CD4-positive, alpha-beta T cell treated with Interleukin-6 for 4 hours (primary cell): ENCODE measurements around the gene PFN1.

Experiments
- DNase-seq: peaks from one replicate; pipeline ENCODE4 v3.0.0-alpha.2; 2020; ENCODE audit warnings: mixed read lengths

Gene PFN1

DNA sequence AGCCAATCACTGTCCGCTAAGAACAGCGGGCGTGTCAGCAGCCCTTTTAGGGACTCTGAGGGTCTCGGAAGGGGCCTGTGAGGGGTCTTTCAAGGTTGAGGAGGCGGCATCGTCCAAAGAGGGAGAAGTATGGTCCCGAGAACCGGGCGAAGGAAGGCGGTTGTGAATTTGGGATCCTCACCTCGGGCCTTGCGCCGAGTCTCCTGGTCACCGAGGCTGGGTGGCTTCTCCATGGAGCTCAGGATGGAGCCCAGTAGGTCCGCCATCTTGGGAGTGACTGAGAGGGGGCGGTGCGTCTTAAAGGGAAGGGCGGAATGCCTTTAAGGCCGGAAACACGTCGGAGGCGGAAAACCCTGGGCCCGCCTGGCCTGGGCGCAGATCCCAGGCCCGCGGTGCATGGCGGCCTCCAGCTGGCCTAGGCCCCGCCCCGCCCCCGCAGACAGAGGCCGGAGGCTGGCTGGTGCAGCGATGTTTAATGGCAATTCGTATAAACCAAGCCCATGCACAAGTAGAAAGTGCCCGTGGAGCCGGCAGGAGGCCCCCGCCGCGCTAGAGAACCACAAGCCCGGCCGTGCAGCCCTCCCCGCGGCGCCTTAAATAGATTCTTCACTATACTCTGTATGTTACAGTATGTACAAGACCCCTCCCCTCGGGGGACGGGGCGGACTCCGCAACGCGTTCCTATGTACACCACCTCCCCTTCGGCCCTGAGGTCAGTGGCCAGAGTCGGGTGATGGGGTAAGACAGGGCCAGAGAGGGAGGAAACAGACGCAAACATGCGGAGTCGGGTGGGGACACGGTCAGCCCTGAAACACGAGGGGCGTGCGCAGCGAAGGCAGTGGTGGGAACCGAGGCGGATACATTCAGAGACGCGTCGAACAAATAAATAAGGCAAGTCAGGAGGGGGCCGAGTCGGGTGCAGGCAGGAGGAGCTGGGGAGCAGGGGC, 19.5 kb upstream of the PFN1 start, which contains the start of gene SPAG7:
SPAG7 (minus strand) TSS at position 279 of the 947 bp plus-strand sequence; CDS start at position 266, 13 bp downstream.
- DNase-seq, result peak; percentile 93

DNA sequence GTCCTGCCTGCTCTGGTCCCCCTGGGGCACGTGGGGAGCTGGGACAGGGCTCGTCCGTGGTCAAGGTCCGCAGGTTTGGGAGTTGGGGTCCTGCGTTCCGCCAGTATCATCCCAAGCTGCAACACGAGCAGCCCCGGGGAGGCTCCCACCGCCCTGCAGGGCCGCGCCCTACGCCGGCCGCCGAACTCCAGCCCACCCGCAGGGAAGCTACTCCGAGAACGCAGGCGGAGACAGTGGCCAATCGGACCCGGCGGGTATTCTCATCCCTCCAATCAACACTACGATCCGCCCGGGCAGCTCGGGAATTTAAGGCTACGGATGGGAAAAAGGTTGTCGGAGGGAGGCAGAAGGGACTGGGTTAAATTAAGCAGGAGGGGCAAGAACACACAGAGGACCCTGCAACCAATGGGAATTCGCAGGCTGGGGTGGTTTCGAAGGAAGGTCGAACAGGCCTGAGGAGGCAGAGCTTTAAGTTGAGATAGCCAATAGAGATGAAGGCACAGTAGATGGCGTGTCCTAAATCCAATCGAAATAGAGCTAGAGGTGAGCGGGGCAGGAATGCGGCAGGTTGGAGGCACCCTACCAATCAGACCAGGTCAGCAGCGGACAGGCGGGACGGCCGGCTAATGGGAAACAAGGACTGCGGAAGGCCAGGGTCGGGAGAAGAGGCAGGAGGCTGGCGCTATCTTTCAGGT, 18.7 kb upstream of the PFN1 start:
- DNase-seq, result peak; percentile 96

DNA sequence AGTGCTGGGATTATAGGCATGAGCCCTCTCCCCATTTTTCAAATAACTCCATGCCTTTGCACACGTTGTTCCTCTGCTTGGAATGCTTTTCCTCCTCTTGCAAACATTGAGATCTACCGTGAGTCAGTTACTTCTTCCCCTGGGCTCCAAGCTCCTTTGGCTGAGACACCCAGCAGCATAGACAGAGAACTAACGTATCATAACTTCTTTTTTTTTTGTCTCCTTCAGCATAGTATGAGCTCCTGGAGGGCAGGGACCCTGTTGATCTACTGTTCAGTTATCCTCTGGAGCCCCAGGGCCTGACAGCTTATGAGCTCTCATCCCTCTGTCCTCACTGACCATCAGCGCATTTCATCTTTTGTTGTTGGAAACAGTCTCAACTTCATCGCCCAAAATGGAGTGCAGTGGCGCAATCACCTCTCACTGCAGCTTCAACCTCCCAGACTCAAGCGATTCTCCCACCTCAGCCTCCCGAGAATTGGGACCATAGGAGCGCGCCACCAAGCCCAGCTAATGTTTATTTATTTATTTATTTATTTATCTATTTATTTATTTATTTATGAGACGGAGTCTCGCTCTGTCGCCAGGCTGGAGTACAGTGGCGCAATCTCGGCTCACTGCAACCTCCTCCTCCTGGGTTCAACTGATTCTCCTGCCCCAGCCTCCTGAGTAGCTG, 17.1 kb upstream of the PFN1 start:
- DNase-seq, result no peak

DNA sequence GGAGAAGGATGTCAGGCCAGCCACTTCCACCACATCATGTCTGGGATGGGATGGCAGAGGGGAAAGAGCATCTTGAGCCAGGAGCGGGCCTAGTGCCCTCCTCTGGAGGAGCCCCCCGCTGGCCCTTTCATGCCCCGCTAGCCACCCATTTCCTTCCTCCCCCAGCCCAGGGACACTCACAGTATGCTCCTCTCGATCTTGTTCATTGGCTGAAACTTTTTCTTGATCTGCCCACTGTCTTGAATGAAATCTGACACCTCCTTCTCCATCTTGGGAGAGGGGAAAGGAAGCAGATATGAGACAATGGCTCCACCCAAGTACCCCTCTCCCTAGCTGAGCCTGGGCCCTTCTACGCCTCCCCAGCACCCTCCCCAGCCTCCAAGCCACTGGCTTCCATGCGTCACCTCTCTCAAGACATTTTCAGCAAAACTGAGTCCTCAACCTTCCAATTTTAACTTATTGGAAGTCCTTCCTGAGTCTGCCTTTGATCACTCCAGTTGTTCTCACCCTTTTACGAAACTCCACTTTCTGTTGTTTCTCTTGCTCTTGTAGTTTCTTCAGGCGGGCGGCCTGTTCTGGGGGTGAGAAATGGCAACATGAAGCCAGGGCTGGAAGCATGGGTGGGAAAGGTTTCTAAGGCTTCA, 12.1 kb upstream of the PFN1 start:
- DNase-seq, result no peak

DNA sequence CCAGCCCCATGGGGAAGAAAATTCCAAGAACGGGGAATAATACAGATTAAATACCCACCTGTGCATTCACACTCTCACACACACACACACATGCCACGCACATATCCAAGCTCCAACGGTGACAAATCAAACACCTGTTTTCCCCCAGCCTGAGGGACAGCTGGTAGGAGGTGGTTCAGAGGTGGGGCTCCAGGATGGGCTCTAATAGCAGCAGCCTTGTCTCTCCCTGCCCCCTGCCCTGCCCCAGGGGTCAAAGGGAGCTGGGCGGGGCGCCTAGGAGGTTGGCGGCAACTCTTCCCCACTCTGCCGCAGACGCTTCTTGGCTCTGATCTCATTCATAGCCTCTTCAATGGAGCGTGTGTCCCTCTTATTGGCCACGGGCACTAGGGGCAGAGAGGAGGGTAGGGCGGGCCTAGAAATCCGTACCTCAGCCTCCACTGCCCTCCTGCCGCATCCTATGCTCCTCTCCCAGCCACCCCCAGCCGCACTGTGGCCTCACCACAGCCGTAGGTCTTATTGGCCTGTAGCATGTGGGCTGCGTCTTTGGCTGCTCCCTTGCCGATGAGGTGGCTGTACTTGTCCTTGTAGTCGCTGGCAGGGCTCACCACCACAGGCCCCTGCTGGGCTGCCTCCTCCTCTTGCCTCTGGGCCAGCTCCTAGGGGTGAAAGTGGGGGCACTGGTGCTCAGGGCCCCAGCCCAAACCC, 11.1 kb upstream of the PFN1 start:
- DNase-seq, result no peak

DNA sequence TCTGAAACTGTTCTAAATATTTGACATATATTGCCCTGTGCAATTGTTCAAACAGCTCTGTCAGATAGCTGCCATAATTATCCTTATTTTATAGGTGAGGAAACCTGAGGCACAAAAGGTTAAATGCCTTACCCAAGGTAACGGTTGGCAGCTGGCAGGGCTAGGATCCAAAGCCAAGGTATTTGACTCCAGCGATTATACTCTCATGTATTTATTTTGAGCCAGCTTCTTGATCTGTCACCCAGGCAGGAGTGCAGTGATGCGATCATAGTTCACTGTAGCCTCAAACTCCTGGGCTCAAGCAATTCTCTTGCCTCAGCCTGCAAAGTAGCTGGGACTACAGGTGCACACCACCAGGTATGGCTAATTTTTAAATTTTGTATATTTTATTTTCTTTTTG, 9.8 kb upstream of the PFN1 start:
- no peak for DNase-seq

DNA sequence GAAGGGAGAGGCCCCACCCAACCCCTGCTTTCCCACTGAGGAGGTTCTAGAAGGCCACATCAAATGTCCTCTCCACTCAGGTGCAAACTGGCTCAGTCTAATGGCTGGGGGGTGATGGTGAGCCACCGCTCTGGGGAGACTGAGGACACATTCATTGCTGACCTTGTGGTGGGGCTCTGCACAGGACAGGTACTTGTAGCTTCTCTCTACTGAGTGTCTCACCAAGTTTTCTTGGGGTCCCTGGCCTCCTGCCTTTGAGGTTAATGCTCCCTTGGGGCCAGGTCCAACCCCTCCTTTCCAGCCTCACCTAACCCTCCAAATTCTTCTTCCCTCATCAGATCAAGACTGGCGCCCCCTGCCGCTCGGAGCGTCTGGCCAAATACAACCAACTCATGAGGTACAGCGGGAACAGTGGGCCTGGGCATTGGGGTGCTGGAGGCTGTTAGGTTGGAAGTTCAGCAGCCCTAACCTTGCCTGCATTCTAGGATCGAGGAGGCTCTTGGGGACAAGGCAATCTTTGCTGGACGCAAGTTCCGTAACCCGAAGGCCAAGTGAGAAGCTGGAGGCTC, 8.2 kb upstream of the PFN1 start:
- peak; percentile 73 for DNase-seq

DNA sequence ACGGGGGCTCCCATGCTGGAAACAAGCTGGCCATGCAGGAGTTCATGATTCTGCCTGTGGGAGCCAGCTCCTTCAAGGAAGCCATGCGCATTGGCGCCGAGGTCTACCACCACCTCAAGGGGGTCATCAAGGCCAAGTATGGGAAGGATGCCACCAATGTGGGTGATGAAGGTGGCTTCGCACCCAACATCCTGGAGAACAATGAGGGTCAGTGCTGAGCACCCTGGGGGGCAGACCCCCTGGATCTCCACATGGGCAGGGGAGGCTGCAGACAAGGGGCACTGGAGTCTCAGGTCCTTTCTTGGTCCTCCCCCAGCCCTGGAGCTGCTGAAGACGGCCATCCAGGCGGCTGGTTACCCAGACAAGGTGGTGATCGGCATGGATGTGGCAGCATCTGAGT, 6.8 kb upstream of the PFN1 start:
- no peak for DNase-seq

DNA sequence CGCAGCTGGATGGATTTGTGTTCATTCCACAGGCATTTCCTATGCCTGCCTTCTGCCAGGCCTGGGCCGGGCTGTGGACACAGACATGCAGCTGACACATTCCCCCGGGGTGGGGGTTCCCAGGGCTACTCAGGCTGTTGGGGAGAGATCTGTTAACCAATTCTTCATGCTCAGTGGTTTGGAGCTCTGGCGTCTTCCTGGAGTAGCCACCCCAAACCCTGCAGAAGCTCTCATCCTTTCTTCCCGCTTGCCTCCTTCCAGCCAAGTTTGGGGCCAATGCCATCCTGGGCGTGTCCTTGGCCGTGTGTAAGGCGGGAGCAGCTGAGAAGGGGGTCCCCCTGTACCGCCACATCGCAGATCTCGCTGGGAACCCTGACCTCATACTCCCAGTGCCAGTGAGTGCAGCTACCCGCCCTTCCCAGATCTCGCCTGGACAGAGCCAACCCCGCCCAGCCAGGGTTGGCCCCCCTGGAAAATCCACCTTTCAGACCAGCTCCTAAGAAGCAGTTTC, 5.2 kb upstream of the PFN1 start:
- no peak for DNase-seq

DNA sequence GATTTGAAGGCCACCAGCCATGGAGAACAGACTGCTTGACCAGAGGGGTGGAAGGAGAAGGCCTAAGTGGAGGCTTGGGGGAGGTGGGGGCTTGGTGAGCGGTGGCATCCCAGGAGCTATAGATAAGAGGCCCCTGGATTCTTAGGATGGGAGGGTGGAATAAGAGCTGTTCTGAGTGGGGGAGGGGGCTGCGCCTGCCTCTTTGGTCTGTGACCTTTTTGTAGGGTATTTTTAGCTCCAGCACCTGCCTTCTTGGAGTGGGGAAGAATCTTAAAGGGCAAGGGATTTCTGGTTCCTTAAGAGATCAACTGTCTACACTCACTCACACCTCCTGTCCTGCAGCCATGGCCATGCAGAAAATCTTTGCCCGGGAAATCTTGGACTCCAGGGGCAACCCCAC, 3.2 kb upstream of the PFN1 start:
- DNase-seq, result no peak

DNA sequence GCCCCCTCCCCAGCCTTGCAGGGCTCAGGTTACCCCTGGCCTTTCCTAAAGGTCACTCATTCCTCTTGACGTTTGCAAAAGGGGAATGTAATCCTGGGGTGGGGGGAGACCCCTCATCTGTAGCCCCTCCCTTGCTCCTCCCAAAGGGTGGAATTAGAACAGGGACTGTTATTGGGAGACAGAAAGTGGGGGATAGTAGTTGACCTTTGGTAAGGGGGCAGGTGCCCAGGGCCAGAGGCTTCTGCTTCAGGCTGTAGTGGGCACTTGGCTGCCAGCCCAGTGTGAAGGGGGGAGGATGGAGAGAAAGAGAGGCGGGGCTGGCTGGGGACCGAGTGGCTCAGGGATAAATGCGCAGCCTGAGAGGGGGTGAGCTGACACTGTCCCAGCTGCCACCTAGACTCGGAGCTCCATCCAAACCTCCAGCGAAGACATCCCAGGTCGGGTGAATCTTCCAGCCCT, 2.4 kb upstream of the PFN1 start, which contains the start of gene ENO3:
ENO3 (plus strand) TSS at position 374 of the 459 bp plus-strand sequence. CDS start 711 bp downstream, outside the sequence.
- DNase-seq, result no peak

DNA sequence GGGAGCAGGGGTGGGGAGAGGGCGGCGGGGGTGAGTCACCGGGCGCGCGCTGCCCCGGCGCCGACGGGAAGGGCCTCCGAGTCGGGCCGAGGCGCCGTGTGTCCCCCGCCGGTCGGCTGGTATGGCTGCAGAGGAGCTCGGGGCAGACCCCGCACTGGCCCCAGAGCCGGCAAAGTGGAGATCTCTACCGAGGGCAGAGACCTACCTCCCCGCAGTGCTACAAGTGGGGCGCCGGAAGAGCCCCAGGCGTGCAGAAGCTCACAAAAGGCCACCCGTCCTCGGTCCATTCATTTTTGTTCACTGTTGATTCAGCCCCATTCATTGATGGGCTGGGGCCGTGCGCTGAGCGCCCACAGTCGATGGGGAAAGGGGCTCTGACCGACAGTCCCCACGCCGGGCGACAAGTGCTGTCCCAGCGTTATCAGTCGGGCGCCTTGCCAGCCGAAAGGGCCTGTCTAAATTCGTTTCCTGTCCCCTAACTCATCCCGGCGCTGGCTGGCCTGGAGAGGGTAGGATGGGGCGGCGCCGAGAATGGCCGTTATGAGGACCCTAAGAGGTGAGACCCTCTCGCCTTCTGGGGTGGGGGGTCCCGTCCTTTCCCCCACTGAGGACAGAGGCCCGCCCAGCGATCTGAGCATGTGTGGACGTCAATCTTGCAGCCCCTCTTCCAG, 1.9 kb upstream of the PFN1 start:
- DNase-seq, result peak; percentile 72

DNA sequence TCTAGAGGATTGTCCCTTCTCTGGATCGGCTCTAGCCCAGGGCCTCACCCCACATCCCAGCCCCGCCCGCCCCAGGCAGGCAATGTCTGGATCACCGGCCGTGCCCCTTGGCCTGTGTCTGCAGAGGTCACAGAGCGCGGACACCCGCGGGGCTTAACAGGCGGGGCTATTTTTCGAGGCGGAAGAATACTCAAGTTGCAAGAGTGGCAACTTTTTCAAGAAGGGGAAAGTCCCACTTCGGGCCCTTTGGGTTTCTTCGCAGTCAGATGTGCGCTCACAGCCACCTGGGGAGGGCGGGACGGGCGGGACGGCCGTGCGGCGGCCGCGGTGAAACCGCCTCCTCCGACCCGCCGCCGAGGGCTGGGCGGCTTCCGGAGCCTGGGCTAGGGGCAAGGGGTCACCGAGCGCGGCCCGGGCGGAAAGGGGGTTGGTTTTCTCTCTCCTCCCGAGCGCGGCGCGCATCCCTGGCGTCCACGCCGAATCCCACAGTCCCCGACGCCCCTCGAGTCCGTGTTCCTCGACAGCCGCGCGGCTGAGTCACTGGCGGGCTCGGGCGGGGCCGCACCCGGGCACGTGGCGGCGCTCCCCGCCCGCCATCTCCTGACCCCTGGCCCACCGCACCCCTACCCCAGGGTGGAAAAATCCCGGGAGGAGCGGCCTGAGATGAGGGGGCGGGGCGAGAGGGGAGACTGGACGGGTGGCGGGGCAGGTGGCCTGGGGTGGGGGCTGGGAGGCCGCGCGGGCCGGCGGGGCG, 1.2 kb upstream of the PFN1 start:
- peak; percentile 77 for DNase-seq

DNA sequence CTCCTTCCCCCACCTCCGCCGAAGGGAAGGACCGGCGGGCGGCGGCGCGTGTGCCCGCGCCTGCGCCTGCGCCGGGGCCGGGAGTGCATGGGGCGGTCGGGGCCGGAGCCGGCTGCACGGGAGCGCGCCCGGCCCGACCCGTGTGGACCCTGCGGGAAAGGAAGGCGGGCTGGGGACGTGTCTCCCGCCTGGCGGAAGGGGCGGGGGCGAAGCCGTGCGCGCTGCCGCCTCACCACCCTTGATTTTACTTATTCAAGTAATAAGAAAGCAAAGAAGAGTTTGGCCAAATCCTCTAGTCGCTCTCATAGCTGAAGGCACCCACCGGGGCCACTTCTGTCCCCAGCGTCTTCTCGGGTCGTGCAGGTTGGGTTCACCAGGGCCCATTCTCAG, 596 bp upstream of the PFN1 start:
- peak; percentile 79 for DNase-seq

DNA sequence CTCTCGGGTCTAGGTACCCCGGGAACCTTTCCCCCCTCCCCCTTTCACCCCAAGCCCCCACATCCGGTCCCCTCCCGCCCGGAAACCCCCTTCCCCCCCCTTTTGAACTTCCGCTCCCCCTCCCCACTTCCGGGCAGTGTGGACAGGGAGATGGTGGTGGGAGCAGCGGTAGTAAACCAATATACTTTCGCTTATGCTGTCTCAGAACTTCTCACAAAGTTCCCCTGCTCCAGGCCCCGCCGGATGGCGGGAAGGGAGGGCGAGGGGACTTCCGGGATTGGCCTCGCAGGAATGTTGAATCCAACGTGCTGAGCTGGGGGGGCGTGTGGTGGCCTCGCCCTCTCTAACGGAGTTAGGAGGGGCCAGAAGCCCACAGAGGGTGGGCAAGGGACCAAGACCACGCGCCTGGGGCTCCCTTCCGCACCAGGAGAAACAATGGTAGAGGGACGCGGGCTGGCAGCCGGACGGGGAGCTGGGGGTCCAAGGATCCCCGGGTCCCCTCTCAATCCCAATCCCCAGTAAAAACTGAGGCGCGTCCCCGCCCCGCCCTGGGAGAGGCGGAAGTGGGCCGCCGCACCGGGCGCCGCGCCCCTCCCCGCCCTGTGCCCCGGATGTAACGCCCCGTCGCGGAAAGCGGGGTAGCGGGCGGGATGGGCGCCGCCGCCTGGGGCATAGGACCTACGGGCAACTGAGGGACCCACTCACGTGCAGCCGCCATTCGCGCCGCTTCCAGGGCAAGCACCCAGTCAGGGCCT, 742 bp downstream of the PFN1 start:
- DNase-seq, result peak; percentile 77

DNA sequence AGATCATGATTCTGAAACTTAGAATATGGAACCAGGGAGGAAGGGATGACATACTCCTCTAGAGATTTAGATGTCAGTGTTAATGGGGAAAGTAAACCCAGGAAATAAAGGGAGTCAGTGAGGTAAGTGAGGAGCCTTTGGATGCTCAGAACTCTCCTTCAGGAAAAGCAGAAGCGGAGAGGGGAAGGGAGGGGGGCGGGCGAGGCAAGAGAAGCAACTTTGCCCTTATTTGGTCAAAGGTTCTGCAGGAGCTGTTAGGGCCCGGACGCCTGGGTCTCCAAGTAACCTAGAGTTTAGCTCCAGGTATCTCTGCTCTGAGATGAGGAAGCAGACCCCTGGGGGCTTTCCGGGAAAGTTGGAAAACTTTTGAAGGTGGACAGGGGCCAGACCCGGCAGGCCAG, 1.3 kb downstream of the PFN1 start:
- no peak for DNase-seq

DNA sequence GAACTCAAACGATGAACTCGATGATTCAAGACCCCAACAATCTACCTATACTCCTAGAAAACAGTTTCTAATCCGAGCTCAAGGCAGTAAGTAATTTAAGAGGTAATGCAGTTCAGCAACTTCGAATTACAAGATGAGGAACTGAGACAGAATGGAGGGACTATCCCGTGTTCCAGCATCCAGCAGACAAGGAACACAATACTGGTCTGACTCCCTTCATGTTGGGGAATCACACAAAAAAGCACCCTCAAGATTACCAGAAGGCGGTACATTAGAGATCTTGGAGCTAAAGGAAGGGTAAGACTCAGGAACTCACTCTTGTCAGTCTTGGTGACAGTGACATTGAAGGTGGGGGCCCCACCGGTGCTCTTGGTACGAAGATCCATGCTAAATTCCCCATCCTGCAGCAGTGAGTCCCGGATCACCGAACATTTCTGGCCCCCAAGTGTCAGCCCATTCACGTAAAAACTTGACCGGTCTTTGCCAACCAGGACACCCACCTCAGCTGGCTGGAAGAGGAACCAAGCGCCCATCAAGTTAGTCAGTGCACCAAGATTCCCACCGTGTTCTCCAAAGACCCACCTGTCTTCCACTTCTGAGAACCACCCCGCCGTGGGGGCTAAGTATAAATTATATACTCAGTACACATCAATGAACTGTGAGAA, 1.9 kb downstream of the PFN1 start:
- DNase-seq, result no peak

DNA sequence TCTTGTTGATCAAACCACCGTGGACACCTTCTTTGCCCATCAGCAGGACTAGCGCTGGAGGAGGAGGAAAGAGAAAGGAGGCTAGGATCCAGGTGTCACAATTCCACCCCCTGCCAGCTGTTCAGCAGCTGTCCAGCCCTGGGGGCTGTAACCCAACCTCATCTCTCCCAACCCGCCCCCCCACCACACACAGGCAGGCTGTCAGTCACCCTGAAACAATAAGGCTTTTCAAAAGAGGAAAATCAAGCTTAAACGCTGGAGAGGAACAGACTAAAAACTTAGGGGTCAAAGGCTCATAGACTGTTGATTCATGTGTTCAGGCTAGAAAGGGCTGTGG, 2.4 kb downstream of the PFN1 start:
- DNase-seq, result no peak
